Astrocyte (in vitro differentiated cells and primary cell): ENCODE measurements around the gene MGAT5.

ENCODE experiments used
- EZH2 ChIP-seq: IDR thresholded peaks from 2 replicates; pipeline ENCODE4 v1.6.1; 2012; ENCODE audit warnings: mild to moderate bottlenecking, low read length, inconsistent platforms; ENCODE audit not compliant: insufficient read depth
- TF ChIP-seq, protein P1 (sequence below): IDR thresholded peaks from 2 replicates; pipeline ENCODE4 v1.5.1; 2011; ENCODE audit warnings: low read depth, mild to moderate bottlenecking, inconsistent platforms, low read length, moderate library complexity; ENCODE audit not compliant: insufficient read depth

DNA sequence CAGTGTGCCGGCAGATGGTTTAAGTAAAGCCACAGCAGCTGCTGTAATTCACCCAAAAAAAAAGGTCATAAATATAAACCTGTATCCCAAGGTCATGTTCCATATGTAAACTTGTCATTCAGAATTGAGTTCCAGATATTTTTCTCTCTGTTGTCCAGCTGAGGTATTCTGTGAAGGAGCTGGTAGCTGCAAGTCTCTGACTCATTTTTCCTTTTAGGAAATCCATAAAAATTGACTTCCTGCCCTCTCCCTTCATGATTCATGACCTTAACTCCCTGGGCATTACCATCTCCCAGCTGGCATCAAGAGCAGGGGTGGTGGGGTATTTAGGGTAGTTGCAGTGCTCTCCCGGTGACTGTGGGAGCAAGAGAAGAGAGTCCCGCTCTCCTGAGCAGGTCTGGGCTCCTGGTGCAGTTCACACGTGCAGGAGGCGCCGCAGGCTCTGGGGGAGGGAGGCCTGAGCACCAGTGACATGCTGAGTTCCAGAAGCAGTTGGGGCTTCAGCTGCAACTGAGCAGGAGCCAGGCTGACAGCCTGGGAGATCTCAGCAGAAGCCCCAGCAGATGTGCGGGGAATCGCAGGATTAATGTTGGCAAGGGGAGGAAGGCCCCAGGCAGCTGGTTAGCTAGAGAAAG lies 192.6 kb downstream of the MGAT5 start:
- TF ChIP-seq, protein P1, sequence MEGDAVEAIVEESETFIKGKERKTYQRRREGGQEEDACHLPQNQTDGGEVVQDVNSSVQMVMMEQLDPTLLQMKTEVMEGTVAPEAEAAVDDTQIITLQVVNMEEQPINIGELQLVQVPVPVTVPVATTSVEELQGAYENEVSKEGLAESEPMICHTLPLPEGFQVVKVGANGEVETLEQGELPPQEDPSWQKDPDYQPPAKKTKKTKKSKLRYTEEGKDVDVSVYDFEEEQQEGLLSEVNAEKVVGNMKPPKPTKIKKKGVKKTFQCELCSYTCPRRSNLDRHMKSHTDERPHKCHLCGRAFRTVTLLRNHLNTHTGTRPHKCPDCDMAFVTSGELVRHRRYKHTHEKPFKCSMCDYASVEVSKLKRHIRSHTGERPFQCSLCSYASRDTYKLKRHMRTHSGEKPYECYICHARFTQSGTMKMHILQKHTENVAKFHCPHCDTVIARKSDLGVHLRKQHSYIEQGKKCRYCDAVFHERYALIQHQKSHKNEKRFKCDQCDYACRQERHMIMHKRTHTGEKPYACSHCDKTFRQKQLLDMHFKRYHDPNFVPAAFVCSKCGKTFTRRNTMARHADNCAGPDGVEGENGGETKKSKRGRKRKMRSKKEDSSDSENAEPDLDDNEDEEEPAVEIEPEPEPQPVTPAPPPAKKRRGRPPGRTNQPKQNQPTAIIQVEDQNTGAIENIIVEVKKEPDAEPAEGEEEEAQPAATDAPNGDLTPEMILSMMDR: no peak
- no peak for TF ChIP-seq EZH2
